ENCODE data around the gene SEL1L2.

SEL1L2 gene

DNA sequence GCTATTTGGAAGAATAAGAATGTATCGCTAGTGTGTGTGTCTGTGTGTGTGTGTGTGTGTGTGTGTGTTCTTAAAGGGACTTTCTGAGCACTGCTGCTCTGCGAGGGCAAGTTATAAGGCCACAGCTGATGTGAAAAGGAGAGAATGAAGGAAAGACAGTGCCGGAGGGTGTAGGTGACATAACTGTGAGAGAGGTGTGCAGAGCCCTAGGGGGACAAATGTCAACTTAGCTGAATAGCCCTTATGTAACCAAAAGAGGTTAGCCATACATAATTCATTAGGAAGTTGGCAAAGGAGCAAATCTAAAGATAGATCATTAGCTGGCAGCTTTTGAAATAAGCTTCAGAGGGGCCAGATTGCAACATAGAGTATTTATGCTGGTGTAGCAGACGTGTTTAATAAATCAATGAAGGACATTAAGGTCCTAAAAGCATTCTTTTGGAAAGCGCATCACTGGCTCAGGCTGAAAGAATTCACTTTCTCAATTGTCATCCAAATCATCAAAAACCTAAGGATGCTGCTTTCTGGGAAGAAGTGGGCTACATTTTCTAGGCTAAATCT is 124.5 kb downstream of the SEL1L2 start:
- no peak for DNase-seq (ENCODE audit: low read depth in 2 of 2)

DNA sequence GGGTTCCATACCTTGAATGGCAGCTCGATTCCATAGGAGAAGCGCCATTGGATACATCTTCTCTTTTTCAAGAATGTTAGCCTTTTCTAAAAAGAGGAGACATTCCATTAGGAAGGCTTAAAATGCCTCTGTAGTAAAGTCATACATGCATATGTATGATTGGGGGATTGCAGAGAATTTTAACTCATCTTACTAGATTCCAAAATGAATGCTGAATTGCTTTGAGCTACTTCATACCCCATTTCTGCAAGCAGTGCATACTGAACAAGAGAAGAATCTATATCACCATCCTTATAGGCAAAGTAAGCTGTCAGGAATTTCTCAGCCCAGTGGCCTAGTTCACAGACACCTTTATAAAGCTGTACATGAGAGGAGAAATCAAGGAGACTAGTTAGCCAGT is 125.3 kb downstream of the SEL1L2 start:
- DNase-seq (ENCODE audit: low read depth in 2 of 2): no peak

DNA sequence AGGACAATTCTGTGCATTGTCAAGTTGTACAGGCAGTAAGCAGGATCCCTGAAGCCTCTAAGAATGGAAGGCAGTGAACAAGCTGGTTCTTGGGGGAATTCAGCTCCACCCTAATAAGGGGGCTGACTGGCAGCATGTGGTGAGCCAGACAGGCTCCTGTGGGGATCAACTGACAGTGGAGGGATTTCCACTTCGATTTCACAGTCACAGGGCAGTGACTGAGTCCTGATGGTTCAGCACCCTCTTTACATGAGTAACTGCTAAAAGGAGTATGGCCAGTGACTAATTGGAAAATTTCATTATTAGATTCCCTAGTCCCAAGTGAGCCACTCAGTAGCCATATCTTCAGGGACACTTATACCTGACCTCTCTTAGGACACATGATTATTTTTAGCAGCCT is 127.2 kb downstream of the SEL1L2 start:
- DNase-seq (ENCODE audit: low read depth in 2 of 2): no peak

DNA sequence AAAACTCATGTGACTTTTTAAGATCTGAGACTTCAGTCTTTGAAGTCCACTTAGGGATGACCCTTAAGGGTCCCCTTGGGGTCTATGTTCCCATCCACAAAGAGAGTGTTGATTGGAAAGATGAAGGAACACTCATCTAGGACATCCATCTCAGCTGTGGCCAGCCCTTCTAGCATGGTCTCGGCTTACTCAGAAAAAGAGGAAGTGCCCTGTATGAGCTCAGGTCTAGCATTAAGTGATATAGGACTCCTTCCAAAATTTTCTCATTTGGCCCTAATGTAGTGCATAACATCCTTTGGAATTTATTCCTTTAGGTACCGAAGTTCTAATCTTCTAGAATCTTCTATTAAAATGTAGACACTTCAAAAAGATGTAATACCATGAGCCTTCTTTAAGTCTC is 128.2 kb downstream of the SEL1L2 start:
- no peak for DNase-seq (ENCODE audit: low read depth in 2 of 2)

DNA sequence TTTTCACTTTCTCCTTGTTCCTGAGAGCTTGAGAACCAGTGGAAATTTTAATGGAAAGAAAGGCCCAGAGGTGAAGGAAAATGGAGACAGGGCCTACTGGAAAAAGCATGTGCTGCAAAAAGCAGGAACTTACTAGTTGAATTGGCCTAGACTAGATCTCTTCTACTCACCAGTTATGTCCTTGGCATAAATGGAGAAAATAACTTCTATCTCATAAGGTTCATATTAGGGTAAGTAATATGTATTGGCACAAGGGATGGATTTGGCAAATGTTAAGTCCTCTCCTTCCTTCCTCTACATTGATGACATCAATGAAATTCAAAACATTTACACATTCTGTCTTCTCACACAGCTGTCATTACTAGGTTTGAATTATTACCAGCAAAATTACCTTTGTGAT is 131.5 kb downstream of the SEL1L2 start:
- DNase-seq (ENCODE audit: low read depth in 2 of 2): no peak

DNA sequence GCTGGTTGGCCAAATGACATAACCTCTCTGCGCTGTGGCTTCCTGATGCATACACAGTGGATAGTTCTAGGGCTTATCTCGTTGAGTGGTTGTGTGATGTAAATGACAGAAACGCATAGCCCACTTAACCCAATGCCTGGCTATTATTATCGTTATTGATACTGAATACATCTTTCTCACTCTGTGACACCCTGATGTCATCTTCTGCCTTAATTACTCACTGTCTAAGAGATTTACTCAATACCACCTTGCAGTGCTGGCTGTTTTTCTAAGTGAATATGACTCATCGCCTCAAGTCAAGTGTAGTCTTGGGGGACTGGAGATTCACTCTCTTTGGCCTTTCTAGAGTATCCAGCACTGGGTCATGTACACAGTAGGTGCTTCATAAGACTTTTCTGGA is 132.0 kb downstream of the SEL1L2 start:
- no peak for DNase-seq (ENCODE audit: low read depth in 2 of 2)

DNA sequence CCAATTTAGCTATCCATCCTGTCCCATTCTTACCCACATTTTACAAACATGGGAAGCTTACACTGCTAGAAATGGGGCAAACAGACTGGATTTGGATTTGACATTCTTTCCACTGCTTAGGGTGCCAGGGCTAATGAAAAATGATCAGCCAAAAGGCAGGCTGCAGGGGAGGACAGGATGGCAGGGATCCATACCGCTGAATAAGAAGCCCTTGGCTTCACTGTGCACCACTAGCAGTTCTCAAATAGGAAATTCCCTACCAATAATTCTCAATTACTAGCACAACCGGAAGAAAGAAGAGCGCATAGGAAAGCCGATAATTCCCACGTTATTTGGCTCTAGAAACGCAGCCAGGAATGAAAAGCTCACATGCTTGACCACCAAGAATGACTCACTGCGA is 132.5 kb downstream of the SEL1L2 start:
- no peak for DNase-seq (ENCODE audit: low read depth in 2 of 2)

DNA sequence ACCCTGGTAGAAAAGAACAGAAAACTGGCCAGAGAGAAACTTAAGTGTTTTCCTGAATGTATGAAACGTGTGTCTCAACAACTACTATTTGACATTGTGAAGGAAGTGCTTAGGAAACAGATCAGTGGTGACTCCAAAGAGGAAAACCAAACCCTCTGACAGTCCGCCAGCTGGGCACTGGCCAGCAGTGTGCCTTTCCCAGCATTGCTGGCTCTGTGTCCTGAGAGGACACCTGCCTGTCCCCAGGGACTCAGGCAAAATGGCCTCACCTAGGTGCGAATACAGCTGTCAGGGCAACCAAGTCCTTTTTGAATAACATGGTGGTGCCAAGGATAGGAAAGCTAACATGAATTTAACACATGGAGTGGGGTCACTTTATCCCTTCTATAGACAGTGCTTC is 133.1 kb downstream of the SEL1L2 start:
- no peak for DNase-seq (ENCODE audit: low read depth in 2 of 2)

DNA sequence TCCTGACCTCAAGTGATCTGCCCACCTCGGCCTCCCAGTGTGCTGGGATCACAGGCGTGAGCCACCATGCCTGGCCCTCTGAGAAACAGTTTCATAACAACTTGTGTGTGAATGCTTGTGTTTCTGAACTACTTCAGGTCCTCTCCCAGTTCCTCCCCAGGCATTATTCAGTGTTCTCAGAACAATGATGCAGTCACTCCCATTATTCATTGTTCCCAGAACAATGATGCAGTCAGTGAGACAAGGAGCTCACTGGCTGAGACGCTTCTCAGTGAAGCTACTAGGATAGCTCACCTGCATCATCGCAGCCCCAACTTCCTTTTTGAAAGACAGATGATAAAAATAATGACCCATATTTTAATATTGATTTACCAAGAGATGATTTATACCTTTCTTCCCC is 134.1 kb downstream of the SEL1L2 start:
- DNase-seq (ENCODE audit: low read depth in 2 of 2): no peak

DNA sequence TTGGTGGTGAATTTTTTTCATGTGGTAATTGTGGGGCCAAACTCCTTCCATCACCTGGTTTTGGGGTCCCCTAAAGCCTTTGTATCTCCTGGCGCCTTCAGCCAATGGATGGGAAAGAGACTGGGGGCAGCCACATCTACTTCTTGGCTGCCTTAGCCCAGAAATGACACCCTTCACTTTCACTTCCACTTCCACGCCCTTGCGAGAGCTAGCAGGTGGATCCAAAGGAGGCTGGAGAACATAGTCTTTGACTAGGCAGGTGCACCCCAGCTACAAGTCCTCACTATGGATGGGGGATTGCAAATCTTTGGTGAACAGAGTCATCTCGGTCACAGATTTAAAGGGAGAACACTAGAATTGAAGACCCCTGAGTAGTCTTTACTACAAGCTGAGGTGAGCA is 134.8 kb downstream of the SEL1L2 start:
- no peak for DNase-seq (ENCODE audit: low read depth in 2 of 2)

DNA sequence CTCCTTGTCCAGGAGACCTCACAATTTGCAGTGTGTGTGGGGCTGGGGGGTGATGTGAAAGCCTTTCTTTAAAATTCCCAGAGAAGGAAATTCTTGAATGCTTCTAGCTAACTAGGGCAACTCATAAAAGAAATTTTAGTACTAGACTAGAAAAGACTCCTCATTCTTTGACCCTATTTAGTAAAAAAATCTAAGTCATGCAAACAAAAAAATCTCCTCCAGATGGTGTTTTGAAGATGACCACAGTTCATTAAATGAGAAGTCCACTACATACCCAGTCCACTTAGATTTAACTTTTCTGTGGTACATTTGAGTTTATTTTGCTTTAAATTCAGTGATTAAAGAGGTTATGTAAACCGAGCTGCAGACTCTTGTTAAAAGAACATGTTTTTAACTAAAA is 138.1 kb downstream of the SEL1L2 start:
- no peak for DNase-seq (ENCODE audit: low read depth in 2 of 2)

DNA sequence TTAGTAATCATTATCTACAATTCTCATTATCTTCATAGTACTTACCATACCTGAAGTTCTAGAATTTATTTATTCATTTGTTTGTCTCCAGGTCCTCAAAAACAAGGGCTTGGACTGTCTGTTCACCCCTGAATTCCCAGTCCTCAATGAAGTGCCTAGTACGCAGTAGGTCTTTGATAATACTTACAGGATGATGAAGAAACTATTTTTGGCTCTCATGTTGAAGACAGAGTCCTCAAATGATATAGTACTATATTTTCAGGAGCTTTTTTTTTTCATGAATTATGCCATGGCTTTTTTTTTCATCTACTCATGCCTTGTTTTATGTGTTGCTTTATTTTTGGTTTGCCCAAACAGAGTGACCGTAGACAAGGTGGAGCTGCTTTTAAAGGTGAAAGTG is 139.1 kb downstream of the SEL1L2 start:
- DNase-seq (ENCODE audit: low read depth in 2 of 2): no peak

DNA sequence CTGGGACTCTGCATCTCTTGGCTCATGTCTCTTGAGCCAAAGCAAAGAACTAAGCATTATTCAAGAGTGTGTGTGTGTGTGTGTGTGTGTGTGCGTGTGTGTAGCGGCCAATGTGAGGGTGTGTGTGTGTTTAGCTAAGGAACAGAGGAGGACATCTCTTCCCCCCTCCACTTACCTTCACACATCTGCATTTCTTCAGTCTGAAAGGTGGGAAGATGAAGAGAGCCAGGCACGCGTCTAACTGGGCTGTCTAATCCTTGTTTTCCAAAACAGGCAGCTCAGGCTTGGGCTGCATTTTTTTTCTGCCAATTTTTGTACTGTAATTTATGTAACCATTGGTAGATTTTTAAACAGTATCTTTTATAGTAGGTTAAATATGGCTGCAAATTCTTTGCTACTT is 146.1 kb downstream of the SEL1L2 start:
- DNase-seq (ENCODE audit: low read depth in 2 of 2): no peak

DNA sequence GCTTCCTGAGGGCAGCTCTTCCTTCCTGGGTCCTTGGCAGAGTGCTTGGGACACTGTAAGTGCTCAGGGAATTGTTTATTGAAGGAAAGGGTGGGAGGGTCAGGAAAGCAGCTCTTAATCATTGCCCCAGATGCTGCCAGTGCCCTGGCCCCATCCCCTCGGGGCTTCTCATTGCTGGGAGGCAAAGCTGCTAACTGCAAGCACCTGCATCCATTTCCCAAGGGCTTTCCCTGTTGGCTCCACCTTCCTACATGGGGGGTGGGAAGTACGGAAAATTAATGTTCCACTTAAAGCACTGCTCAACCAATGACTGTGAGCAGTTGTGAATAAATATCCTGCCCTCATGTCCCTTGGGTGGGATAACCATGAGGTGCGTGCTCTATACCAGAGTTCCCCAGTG is 149.2 kb downstream of the SEL1L2 start:
- no peak for DNase-seq (ENCODE audit: low read depth in 2 of 2)

DNA sequence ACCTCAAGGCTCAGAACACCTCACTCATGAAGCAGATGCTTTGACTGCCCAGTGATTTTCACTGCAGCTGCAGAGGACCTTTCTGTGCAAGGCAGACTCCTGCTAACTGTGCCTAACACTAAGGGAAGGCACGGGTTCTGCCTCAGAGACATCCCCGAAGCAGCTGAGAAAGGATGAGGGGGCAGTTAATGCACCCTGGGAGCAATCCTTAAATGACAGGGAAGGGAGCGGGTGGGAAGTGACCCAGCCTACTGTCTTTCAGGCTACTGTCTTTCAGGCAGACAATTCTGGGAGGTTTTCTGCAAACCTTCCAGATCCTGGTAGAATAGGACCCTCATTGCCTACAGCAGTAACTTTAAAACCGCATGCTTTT is 150.3 kb downstream of the SEL1L2 start:
- no peak for DNase-seq (ENCODE audit: low read depth in 2 of 2)

DNA sequence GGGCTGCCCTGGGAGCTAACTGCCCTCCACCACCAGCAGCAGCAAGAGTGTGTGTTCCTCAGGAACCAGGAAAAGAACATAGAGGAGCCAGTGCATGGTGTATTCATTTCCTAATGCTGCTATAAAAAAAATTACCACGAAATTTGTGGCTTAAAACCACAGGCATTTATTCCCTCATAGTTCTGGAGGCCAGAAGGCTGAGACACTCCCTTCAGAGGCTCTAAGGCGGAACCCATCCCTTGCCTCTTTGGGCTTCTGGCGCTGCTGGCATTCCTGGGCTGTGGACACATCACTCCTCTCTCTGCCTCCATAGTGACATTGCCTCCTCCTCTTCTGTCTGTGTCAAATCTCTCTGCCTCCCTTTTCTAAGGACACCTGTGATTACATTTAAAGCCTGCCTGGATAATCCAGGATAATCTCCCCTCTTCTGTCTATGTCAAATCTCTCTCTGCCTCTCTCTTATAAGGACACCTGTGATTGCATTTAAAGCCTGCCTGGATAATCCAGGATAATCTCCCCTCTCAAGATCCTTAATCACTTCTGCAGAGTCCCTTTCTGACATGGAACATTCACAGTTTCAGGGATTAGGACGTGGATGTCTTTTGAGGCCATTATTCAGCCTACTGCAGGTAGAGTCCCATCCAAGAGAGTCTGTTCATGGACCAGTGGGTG is 150.9 kb downstream of the SEL1L2 start:
- DNase-seq (ENCODE audit: low read depth in 2 of 2): no peak

DNA sequence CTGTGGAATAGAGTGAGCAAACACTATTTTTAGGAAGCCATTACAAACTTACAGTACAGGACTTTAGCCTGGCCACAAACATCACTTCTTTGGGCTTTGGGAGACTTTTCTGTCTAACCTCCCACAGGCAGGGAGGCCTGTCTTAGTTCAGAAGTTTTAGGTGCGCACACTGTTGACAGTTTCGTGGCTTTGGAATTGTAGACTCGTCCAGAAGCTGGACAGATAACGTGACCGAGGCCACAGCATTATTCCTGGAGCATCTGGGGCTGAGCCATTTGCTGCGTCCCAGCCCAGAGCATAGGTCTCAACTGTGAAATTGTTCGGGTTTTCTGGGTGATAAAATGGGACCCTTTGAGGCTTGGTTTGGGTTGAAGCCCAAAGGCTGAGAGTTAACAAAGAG is 151.8 kb downstream of the SEL1L2 start:
- DNase-seq (ENCODE audit: low read depth in 2 of 2): no peak

DNA sequence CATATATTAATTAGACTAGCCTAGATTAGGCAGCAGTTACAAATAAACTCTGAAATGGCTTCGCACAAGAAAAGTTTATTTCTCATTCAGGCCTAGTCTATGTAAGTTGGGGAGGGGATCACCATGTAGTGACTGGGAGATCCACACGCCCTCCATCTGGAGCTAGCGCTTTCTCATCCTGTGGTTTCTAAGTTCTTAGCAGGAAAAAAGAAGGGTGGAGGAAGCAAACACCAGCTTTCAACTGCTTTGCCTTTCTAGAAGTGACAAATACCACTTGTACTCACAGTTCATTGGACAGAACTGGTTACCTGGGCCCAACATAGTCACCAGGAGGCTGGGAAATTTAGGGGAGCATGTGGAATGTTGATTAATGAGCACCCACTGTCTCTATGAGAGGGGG is 158.9 kb downstream of the SEL1L2 start:
- DNase-seq (ENCODE audit: low read depth in 2 of 2): no peak

DNA sequence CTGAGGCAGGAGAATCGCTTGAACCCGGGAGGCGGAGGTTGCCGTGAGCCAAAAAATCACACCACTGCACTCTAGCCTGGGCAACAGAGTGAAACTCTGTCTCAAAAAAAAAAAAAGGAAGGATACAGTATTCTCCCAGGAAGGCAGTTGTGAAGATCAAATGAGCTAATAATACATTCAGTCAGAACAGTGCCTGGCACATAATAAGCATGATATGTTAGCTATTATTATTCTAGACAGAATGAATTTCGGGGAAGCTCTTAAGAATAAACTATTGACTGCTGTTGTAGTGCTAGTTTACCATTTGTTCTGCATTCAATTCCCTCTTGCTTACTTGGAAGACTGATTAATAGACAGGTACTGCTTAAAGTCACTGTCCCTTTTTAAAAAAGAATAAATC is 164.9 kb downstream of the SEL1L2 start:
- DNase-seq (ENCODE audit: low read depth in 2 of 2): no peak

DNA sequence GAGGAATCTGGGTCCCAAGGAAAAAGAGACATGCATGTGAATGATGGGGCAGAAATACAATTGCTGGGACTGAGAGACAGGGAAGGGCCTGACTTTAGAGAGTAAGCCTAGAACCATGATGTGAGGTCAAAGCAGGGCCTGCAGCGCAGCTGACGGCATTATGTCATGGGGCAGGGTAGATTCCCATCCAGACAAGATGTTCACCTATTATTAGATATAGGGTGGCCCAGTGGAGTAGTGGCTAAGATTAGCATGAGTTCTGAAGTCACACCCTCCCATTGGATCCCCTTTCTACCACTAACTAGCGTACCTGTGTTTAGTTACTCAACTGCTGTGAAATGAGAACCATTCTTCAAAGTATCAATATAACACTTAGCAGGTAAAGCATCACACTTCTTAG is 166.0 kb downstream of the SEL1L2 start:
- DNase-seq (ENCODE audit: low read depth in 2 of 2): no peak

DNA sequence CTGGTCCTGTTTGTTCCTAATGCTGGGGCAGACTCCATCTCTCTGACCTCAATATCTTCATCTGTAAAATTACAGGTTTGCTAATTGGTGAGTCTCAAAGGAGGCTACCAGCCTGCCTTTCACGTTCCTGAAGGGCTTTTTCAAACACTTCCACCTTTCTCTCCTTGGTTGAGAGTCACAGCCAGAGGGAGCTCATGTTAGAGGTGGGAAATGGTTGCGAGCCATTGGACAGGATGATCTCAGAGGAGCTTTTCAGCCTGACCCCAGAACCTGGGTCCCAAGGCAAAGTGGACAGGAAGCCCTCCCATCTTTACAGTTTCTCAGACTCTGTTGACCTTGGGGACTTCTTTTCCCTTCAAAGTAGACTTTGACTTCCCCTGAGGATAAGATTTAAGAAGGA is 168.0 kb downstream of the SEL1L2 start:
- DNase-seq (ENCODE audit: low read depth in 2 of 2): no peak

DNA sequence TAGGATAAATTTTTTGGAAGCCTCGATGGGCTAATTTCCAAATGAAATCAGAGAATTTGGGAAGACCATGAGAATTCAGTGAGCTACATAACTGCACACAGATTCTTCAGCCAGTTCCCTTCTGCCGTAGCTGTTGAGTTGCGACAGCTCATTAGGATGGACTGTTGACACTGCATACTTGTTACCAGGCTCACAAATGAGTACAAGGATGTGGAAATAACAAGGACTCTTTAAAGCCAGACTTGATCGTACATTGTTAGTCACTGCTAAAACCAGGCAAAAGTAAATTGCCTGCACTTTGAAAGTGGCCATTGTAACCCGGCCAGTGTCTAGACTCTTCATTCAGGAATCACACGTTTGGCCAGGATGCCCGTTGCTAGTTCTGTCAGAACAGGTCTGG is 168.5 kb downstream of the SEL1L2 start:
- no peak for DNase-seq (ENCODE audit: low read depth in 2 of 2)

DNA sequence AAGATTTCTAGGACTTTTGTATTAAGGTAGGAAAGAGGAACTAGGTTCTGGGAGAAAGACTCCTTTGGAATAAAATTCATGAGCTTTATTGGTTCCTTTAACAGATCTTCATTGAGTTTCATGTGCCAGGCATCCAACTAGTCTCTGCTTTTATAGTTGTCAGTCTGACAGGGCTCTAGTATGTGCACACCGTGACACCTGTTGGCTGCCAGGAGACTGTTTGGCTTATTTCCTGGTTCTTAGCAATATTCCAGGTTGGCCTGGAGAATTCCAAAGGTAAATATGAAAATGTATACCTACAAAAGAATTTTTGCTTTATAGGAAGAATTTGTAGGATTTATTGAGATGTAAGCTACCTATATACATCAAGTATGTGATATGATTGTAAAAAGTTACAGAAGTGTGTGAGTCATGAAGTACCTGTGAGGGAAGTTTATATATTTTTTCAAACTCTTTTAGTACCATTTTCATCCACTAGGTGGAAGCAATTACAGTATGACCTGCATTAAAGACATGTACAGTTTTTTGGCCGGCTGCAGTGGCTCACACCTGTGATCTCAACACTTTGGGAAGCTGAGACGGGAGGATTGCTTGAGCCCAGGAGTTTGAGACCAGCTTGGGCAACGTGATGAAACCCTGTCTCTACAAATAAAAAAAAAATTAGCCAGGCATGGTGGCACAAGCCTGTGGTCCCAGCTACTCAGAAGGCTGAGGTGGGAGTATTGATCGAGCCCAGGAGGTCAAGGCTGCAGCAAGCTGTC is 170.3 kb downstream of the SEL1L2 start:
- DNase-seq (ENCODE audit: low read depth in 2 of 2): no peak

DNA sequence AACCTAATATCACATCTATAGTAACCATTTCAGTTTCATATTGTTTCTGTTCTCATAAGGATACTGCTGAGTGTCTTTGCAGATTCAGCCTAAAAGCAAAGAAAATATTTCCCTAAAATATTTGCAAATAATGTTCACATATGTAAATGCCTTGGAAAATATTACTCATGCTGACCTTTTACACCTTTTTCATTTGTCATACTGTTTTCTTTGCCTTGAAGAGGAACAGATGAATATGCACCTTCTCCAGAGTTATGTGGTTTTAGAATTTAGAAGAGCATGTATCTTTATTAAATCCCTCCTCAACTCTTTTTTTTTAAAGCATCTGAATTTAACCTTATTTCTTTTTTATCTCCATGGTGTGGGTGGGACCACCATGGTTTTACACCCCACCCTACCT is 173.1 kb downstream of the SEL1L2 start:
- DNase-seq (ENCODE audit: low read depth in 2 of 2): no peak
